Adipose tissue (tissue), 3 donors: Measurements from ENCODE around the gene CYTH4. TPM values are rescaled to one million over a fixed set of nuclear protein-coding genes. Genes with fewer than 3 reads are reported as not detected.
A peak's percentile ranks its signal among the peaks of the same experiment; 100 is the strongest.

ENCODE experiments used
- H3K27ac ChIP-seq: one replicate; pipeline ENCODE4 v1.5.1; 2013; ENCODE audit warnings: low read depth, low read length
- WGBS, 3 donors: extraction: QIAGEN DNeasy Blood & Tissue Kit; methylation state at CpG; one replicate each; pipeline ENCODE4 v1.1.7; 2013; 5-methylcytosine and 5-hydroxymethylcytosine counted together
- polyA plus RNA-seq, 3 donors: library from polyadenylated mRNA; stranded (reverse); fragments of 200-250 nt; gene quantifications; one replicate each; pipeline ENCODE4 v1.2.3, GENCODE V29; 2013
- donor health status: healthy with polysubstance abuse.
- donor health status: Bipolar disorder and iron deficiency.
- donor health status: healthy.

Gene CYTH4
- polyA plus RNA-seq, 3 donors = 1.9 to 18.1 (median 14.6) TPM

DNA sequence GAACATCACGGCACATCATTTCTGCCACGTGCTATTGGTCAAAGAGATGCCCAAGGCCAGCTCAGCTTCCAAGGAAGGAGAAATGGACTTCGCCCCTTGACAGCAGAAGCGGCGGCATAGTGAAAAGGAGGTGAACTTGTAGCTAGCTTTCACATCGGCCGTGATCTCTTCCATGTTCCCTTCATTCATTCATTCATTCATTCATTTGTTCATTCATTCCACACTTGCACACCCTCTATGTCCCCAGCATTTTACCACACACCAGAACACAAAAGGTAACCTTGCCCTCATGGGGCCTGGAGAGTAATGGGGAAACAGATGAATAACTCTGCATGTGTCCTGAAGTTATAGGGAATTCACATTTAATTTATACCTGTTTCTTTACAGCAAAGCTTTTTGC lies 1.1 kb upstream of the CYTH4 start:
- no peak overlapping the region for H3K27ac ChIP-seq
- 76 to 93% (median 83%) methylated on average over 7 of the region's 7 CpGs for WGBS, 3 donors

- WGBS, 3 donors = 63 to 73% (median 67%) methylated on average over 12 of the region's 12 CpGs
- H3K27ac ChIP-seq = no peak overlapping the region
These were observed 493 bp upstream of the CYTH4 start for GRCh38 chr22:37281646-37282384.

DNA sequence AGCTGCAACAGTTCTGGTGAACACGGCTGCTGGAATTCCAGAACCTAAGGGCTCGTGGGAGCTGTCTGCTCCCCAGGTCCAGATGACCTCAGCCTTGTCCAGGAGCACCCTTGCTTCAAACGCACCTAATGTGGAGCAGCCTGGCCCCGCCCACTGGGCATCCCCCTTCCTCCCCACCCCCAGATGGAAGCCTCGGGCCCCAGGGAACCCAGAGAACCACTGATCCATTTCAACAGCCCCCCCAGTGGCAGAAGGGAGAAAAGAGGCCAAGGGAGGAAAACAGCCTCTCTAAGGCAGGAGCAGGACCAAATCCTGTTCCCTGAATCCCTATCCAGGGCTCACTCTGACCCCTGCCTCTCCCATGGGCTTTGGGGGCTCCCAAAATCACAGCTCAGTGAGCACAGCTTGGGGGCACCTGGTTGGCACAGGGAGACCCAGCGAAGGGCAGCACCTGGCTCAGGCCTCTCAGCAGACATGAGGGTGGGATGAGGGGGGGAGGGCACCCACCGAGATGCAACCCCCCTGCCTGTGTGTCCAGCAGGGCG lies 1.2 kb downstream of the CYTH4 start:
- 36 to 46% (median 41%) methylated on average over 8 of the region's 8 CpGs for WGBS, 3 donors
- H3K27ac ChIP-seq = no peak overlapping the region

DNA sequence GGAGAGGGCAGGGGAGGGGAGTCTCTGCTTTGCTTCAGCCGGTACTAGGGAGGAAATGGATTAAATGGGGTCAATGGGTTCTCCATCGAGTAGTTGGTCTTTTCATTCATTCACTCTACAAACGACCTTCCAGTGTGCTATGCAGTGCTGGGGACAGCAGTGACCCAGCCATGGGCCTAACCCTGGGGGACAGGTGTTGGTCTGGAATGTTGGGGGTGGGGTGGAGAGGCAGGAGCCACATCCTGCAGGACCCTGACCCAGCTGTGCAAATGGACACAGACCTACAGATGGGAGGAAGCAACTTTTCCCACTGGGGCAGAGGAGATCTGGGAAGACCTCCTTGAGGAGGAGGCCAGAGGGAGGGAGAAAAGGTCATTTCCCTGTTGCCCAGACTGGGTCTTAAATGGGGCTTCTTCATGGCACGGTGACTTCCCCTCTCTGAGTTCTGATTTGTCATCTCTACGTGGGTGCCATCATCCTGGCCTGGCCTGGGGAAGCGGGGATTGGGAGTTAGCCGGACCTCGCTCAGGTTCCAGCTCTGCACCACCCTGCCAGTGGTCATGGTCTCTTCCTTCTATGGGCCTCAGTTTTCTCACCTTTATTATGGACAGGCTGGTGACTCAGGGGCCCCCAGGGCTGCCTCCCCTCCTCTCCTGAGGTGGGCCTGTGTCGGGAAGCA lies 2.0 kb downstream of the CYTH4 start:
- 38 to 51% (median 42%) methylated on average over 8 to 9 of the region's 9 CpGs for WGBS, 3 donors
- H3K27ac ChIP-seq = peak overlapping the region; percentile 72

DNA sequence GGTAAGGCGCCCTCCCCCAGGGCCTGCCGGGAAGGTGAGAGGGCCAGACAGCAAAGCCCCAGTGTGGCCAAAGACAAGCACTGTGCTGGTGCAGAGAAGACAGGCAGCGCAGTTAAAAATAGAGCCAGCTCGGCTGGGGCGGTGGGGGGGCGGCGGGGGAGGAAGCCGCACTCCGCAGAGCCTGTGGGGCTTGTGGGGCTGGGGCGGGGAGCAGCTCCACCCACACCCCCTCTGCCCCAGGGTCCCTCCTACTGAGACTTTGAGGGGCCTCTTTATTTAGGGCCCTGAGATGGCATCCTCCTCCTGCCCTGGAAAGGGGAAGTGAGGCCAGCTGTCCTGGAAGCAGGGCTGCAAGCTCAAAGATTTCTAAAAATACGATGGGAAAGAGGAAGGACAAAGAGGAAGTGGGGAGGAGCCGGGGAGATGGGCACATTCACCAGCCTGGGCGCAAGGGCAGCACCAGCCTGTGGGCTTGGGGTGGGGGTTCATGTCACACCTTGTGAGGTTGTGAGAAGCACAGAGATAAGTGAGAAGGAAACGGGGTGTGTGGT lies 2.6 kb downstream of the CYTH4 start:
- peak overlapping the region; percentile 72 for H3K27ac ChIP-seq
- 25 to 50% (median 34%) methylated on average over 13 to 14 of the region's 14 CpGs for WGBS, 3 donors

DNA sequence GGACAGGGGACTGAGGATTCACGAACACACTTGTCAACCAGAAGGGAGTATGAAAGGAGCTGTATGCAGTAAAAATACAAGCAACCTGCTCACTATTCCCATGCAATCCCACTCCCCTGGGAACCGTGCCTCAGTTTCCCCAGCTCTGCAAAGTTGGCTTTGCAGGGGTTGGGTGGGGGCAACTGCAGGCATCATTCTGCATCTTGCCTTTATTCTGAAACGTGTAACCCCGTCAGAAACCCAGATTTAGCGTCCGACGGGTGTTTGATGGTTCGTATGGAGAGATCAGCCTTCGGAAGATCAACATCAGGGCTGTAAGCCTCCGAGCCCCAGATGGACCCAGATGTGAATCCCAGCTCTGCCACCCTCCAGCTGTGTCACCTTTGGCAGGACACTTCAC lies 3.6 kb downstream of the CYTH4 start:
- H3K27ac ChIP-seq = no peak overlapping the region
- 72 to 90% (median 89%) methylated on average over 10 of the region's 10 CpGs for WGBS, 3 donors

DNA sequence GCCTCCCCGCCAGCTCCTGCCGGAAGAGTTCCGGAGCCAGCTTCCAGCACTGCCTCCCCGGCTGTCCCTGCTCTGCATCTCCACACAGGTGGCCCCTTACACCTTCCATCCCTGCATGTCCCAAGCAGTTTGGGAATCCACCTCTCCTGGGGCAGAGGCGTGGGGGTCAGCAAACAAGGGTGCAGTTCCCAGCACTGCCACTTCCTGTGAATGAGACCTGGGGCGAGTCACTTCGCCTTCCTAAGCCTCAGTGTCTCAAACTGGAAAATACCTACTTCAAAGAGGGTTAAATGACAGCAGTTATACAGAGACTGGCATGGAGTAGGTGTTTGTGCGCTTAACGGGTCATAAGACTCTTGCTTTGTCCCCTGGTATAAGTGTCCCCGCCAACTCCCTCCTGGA lies 5.2 kb downstream of the CYTH4 start:
- WGBS, 3 donors = 66 to 87% (median 85%) methylated on average over 10 of the region's 10 CpGs
- H3K27ac ChIP-seq = no peak overlapping the region

DNA sequence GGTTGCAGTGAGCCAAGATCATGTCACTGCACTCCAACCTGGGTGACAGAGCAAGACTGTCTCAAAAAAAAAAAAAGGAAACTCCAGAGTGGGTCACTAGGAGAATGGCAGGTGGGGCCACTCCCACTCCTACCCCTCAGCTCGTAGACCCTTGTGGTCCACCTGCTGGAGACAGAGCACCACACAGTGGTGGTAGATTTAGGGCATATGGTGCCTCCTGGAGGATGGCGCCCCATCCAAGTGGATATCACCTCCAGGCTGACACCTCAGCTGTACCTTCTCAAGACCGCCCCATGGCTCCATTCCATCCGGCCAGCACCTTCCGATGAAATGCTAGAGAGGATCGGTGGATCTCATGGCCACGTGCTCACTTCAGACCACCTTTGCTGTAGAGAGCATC lies 6.2 kb downstream of the CYTH4 start:
- H3K27ac ChIP-seq = no peak overlapping the region
- WGBS, 3 donors = 79 to 92% (median 90%) methylated on average over 7 of the region's 7 CpGs

- 86 to 94% (median 94%) methylated on average over 7 of the region's 7 CpGs for WGBS, 3 donors
- H3K27ac ChIP-seq = no peak overlapping the region
These were observed 6.9 kb downstream of the CYTH4 start for GRCh38 chr22:37289156-37289735.

GRCh38 chr22:37290737-37291136 lies 8.4 kb downstream of the CYTH4 start:
- H3K27ac ChIP-seq = no peak overlapping the region
- 58 to 64% (median 63%) methylated on average over 7 of the region's 7 CpGs for WGBS, 3 donors

DNA sequence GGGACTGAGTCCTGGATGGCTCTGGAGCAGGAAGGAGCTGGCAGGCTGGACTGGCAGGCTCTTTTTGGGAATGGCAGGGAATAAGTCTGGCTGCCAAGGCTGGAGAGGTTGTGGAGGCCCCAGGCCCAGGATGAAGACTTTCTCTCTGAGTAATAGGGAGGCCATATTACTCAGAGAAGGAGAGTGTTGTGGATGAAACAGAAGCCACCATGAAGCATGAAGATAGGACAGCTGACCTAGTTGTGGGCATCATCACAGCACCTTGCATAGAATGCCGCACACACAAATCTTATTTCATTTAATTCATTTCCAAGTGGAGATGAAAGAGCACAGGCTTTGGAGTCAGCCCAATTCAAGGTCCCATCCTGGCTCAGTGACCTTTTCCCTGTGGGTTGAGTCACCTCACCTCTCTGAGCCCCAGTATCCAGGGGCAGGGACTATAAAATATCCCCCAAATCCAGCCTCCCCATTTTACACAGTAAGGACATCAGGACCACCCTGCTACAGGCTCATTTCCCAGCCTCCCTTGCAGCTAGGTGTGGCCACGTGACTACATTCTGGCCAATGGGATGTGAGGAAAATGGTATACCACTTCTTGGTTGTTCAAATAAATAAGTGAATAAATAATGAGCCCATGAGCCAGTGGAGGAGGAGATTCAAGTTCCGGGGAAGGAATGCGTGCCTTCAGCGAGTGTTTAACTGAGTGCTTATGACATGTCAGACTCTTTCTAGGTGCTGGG lies 9.4 kb downstream of the CYTH4 start:
- WGBS, 3 donors = 90 to 96% (median 91%) methylated on average over 5 of the region's 5 CpGs
- H3K27ac ChIP-seq = no peak overlapping the region

GRCh38 chr22:37292641-37293040 lies 10.3 kb downstream of the CYTH4 start:
- no peak overlapping the region for H3K27ac ChIP-seq
- 62 to 88% (median 84%) methylated on average over 13 of the region's 13 CpGs for WGBS, 3 donors

DNA sequence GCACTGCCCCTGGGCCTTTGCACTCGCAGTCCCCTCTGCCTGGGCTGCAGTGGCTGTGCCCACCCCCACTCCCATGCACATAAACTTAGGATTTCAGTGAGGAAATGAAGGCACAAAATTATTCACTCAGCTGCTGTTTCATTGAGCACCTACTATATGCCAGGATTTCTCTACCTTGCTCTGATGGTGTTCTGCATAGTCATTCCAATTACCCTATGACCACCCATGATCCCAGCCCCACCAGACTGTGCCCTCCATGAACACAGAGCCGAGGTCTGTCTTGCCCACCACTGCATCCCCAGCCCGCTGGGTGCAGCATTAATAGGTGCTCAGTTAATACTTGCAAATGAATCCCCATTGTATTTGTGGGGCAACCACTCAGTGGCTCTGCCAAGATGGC lies 10.9 kb downstream of the CYTH4 start:
- no peak overlapping the region for H3K27ac ChIP-seq
- WGBS, 3 donors = 81 to 96% (median 90%) methylated on average over 3 of the region's 3 CpGs

- no peak overlapping the region for H3K27ac ChIP-seq
- 58 to 77% (median 65%) methylated on average over 7 to 9 of the region's 9 CpGs for WGBS, 3 donors
These were observed 12.4 kb downstream of the CYTH4 start for GRCh38 chr22:37294747-37295146.

- 62 to 77% (median 73%) methylated on average over 17 to 18 of the region's 18 CpGs for WGBS, 3 donors
- no peak overlapping the region for H3K27ac ChIP-seq
These were observed 13.0 kb downstream of the CYTH4 start for GRCh38 chr22:37295213-37295886.

DNA sequence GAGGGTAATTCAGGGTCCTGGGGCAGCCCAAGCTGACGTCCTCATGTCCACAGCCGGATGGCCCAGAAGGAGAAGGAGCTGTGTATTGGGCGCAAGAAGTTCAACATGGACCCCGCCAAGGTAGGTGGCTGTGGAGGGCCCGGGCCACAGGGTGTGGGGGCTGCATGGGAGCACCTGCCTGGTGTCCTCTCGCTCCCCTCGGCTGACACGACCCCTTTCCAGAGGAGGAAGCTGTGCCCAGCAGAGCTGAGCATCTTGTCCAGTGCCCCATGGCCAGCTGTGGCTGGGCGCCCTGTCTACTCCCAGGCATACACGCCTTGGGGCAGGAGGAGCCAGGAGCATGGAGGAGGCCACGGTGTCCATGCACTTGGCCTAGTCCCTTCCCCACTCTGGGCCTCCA lies 13.6 kb downstream of the CYTH4 start:
- WGBS, 3 donors = 71 to 92% (median 91%) methylated on average over 11 of the region's 11 CpGs
- no peak overlapping the region for H3K27ac ChIP-seq

- H3K27ac ChIP-seq = no peak overlapping the region
These were observed 16.6 kb downstream of the CYTH4 start for GRCh38 chr22:37298748-37299495.

More at GRCh38 chr22:37298748-37299495, 16.6 kb downstream of the CYTH4 start:
- WGBS, 3 donors = 64 to 80% (median 70%) methylated on average over 16 to 17 of the region's 17 CpGs
